ENCODE data around the gene LZTS2. TPM values are rescaled to one million over a fixed set of nuclear protein-coding genes. Genes with fewer than 3 reads are reported as not detected.

The LZTS2 gene
- total and polyA plus RNA-seq, 2 of the 8 experiments (the other 6 are each of a cell fraction or from before 2014, with no cell fraction given) = 75.7 to 99.5 TPM

DNA sequence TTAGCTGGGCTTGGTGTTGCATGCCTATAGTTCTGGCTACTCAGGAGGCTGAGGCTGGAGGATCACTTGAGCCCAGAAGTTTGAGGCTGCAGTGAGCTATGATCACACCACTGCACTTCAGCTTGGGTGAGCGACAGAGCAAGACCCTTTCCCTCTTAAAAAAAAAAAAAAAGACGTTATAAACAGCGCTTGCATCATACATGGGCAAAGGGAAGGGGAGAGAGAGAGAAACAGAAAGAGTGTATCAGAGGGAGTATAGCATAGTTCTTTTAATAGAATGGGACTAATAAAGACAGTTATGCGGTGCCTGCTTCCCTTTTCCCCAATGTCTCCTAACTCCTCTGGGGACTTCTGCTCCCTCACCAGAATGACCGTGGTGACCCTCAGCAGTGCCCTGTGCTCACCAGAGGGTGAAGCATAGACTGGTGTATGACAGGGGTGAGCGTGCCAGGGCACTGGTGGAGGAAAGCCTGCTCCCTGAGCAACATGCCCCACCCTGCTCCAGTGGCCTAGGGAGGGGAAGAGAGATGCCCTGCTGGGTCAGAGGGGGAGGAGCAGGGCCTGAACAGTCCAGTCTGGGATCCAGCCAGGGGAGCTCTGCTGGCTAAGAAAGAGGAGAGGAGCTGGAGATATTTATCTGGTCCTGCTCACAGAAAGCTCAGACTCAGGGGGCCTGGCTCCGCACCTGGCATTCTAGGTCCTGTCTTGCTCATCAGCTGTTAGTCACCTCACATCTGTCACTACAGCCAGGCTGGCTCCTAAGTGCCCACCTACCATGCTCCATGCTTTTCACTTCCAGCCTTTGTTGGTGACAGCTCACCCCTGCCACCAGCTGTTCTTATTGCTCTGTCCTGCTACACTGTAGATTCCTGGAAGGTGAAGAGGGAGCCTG, 29.1 kb downstream of the LZTS2 start:
- CTCF ChIA-PET (ENCODE audit: partially characterized antibody) = interaction anchor here (0.6 to 51.8 kb wide), 17 partner anchors 11 to 553 kb away, joined by 3 to 2176 read pairs (median 5); partner anchors contain the start of genes KAZALD1 and LZTS2
- TF ChIP-seq HDAC6 (IDR thresholded peaks at IDR 0.05; ENCODE audit: low read depth, low read length) (no peak), KDM5A (IDR thresholded peaks at IDR 0.05; ENCODE audit: low read length) (no peak), KDM1A (IDR thresholded peaks at IDR 0.05; ENCODE audit: borderline replicate concordance, low read length) (no peak), BRCA1 (IDR thresholded peaks at IDR 0.05; ENCODE audit: low read depth, low read length) (no peak), SP2 (IDR thresholded peaks at IDR 0.05; ENCODE audit: low read length) (no peak), MAFK (IDR thresholded peaks at IDR 0.05; ENCODE audit: low read depth, low read length) (no peak), CEBPB (IDR thresholded peaks at IDR 0.05; ENCODE audit: low read depth, low read length) (no peak)
- TF ChIP-seq, protein P1, sequence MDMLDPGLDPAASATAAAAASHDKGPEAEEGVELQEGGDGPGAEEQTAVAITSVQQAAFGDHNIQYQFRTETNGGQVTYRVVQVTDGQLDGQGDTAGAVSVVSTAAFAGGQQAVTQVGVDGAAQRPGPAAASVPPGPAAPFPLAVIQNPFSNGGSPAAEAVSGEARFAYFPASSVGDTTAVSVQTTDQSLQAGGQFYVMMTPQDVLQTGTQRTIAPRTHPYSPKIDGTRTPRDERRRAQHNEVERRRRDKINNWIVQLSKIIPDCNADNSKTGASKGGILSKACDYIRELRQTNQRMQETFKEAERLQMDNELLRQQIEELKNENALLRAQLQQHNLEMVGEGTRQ (IDR thresholded peaks at IDR 0.05; ENCODE audit: low read length) = no peak
- TF ChIP-seq, protein P2, sequence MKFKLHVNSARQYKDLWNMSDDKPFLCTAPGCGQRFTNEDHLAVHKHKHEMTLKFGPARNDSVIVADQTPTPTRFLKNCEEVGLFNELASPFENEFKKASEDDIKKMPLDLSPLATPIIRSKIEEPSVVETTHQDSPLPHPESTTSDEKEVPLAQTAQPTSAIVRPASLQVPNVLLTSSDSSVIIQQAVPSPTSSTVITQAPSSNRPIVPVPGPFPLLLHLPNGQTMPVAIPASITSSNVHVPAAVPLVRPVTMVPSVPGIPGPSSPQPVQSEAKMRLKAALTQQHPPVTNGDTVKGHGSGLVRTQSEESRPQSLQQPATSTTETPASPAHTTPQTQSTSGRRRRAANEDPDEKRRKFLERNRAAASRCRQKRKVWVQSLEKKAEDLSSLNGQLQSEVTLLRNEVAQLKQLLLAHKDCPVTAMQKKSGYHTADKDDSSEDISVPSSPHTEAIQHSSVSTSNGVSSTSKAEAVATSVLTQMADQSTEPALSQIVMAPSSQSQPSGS (IDR thresholded peaks at IDR 0.05; ENCODE audit: low read length) = no peak

More for the DNA sequence above, 29.1 kb downstream of the LZTS2 start:
- no peak overlapping the region for H3K18ac ChIP-seq (ENCODE audit: extremely low read depth, low read length)
- peaks cover 17% of the 10 kb centered on the region for H3K23me2 ChIP-seq (ENCODE audit: low read depth, low read length)
- no peak overlapping the region for H2AFZ ChIP-seq (ENCODE audit: low read length)
- POLR2A ChIA-PET (ENCODE audit: partially characterized antibody) = interaction anchor here (0.7 to 3.5 kb wide), 4 partner anchors 10 to 32 kb away, joined by 3 to 24 read pairs (median 3); partner anchors contain the start of gene LZTS2
- H2BK5ac ChIP-seq (ENCODE audit: low read depth, low read length) = no peak overlapping the region
- H3K79me1 ChIP-seq (ENCODE audit: low read depth, low read length) = no peaks in the 10 kb centered on the region; the same call in 1 of the 2 replicates
- H3K9ac ChIP-seq (replicated peaks in 1 of 4; ENCODE audit: extremely low read depth in 1 of 4, low read depth in 3 of 4, low read length in 3 of 4) = no peak overlapping the region
- no peaks in the 10 kb centered on the region for H3K36me3 ChIP-seq (ENCODE audit: control insufficient read depth in 2 of 4, insufficient read depth in 4 of 4, low read length in 3 of 4)
- no peak overlapping the region for H3K27ac ChIP-seq (ENCODE audit: low read depth, low read length)
- H3K56ac ChIP-seq (replicated peaks; ENCODE audit: insufficient read length, low read depth, low read length) = no peak overlapping the region
- no peak overlapping the region for H2BK120ac ChIP-seq (replicated peaks; ENCODE audit: low read depth, low read length)
- H4K5ac ChIP-seq (ENCODE audit: insufficient read length, low read depth, low read length) = no peak overlapping the region
- H3K4me3 ChIP-seq (ENCODE audit: extremely low read depth in 1 of 4, insufficient read depth in 2 of 4, low read depth in 3 of 4, low read length in 4 of 4) = no peak overlapping the region; a peak in 1 of 8 replicates
- no peak for FAIRE-seq
- no peak overlapping the region for H3K14ac ChIP-seq (ENCODE audit: insufficient read length)
- no peaks in the 10 kb centered on the region for H3K9me3 ChIP-seq (ENCODE audit: insufficient read depth in 2 of 2, low read depth in 1 of 2, low read length in 1 of 2)
- H2AK5ac ChIP-seq (ENCODE audit: low read depth, low read length) = no peak overlapping the region
- H2BK15ac ChIP-seq (ENCODE audit: low read length) = no peak overlapping the region
- peak overlapping the region; percentile 46 for H3K4ac ChIP-seq (replicated peaks; ENCODE audit: insufficient read length, low read depth, low read length)
- H2BK12ac ChIP-seq (ENCODE audit: low read depth, low read length) = peak overlapping the region; percentile 39; the same call in 1 of the 2 replicates
- H3K4me2 ChIP-seq (ENCODE audit: insufficient read depth in 1 of 2, low read depth in 2 of 2, low read length in 2 of 2) = peak overlapping the region in 1 of 2 experiments; percentile 91; a peak in 1 of 4 replicates
- H3K27me3 ChIP-seq (replicated peaks in 1 of 4; ENCODE audit: control insufficient read depth in 3 of 4, extremely low read depth in 1 of 4, insufficient read depth in 3 of 4, low read length in 3 of 4) = peaks cover 1 to 31% (median 26%) of the 10 kb centered on the region in 4 experiments
- no peaks in the 10 kb centered on the region for H3K79me2 ChIP-seq (ENCODE audit: control insufficient read depth in 1 of 2, insufficient read depth in 2 of 2, low read length in 2 of 2)
- peaks cover 0 to 3% of the 10 kb centered on the region in 2 experiments for H4K20me1 ChIP-seq (replicated peaks in 1 of 2; ENCODE audit: control insufficient read depth in 1 of 2, insufficient read depth in 2 of 2, low read length in 2 of 2)
- peaks cover 0 to 26% (median 21%) of the 10 kb centered on the region in 4 experiments; a peak in 6 of 7 replicates for H3K4me1 ChIP-seq (replicated peaks in 1 of 4; ENCODE audit: control insufficient read depth in 3 of 4, insufficient read depth in 4 of 4, low read length in 3 of 4)
- no peak for DNase-seq (ENCODE audit: low read depth in 1 of 2, low spot score in 2 of 2)
- H3K23ac ChIP-seq (ENCODE audit: insufficient read length) = no peak overlapping the region
- H4K91ac ChIP-seq (replicated peaks; ENCODE audit: insufficient read length, low read length) = no peak overlapping the region
- no peak overlapping the region for H4K8ac ChIP-seq (ENCODE audit: extremely low read depth, insufficient read depth, low read length)
- 90% methylated on average over 6 of the region's 7 CpGs; no CpG with 5 or more reads in 1 of the 2 experiments for WGBS, 2 experiments (ENCODE audit: extremely low coverage in 1 of 2, insufficient coverage in 1 of 2, insufficient read length in 1 of 2, insufficient replicate concordance in 2 of 2, low coverage in 1 of 2, low lambda C conversion rate in 2 of 2, missing lambda C conversion rate in 1 of 2)
- no peak overlapping the region for H2BK20ac ChIP-seq (ENCODE audit: low read length)
